ENCODE results near the gene DACH2. TPM values are rescaled to one million over a fixed set of nuclear protein-coding genes. Genes with fewer than 3 reads are reported as not detected.

Gene DACH2
- total and polyA plus RNA-seq, 2 of the 4 experiments (the other 2 are of a cell fraction), result 2.8 to 3.8 TPM

GRCh38 chrX:86421771-86422170, 273.5 kb downstream of the DACH2 start:
- Histone ChIP-seq H3K4me3 (ENCODE audit: insufficient read depth, low read depth, low read length) (no peak overlapping the region), H2BK120ac (ENCODE audit: low read depth, low read length) (no peak overlapping the region), H3K9me1 (ENCODE audit: insufficient read depth, low read length) (no peaks in the 10 kb centered on the region), H3K56ac (ENCODE audit: extremely low read depth, insufficient read depth, low read length) (no peak overlapping the region), H3K23ac (ENCODE audit: low read depth, low read length) (no peak overlapping the region), H4K8ac (ENCODE audit: low read depth in 2 of 2, low read length in 2 of 2) (no peak overlapping the region), H3K4me1 (ENCODE audit: control insufficient read depth, insufficient read depth, low read length) (no peaks in the 10 kb centered on the region), H3K27ac (ENCODE audit: insufficient read depth, low read length) (no peak overlapping the region), H3K9ac (ENCODE audit: low read depth, low read length) (no peak overlapping the region), H3K4me2 (ENCODE audit: low read depth, low read length) (no peak overlapping the region), H2BK20ac (ENCODE audit: low read depth, low read length) (no peak overlapping the region), H4K91ac (ENCODE audit: insufficient read depth, low read depth, low read length) (no peak overlapping the region), H3K79me1 (ENCODE audit: low read depth in 1 of 2, low read length in 2 of 2) (no peaks in the 10 kb centered on the region), H3K27me3 (ENCODE audit: control insufficient read depth, insufficient read depth, low read length) (no peaks in the 10 kb centered on the region), H2AFZ (replicated peaks; ENCODE audit: low read length, poor library complexity) (no peak overlapping the region), H2AK9ac (replicated peaks; ENCODE audit: low read depth, low read length, poor library complexity) (no peak overlapping the region), H4K20me1 (ENCODE audit: insufficient read depth, low read length) (no peaks in the 10 kb centered on the region), H2AK5ac (ENCODE audit: low read depth, low read length) (no peak overlapping the region), H3K36me3 (ENCODE audit: control insufficient read depth, insufficient read depth, low read length) (no peaks in the 10 kb centered on the region), H3K14ac (replicated peaks; ENCODE audit: low read depth, low read length) (no peak overlapping the region), H2BK15ac (ENCODE audit: low read depth, low read length) (no peak overlapping the region), H4K5ac (ENCODE audit: low read depth, low read length) (no peak overlapping the region), H3K4ac (ENCODE audit: low read depth, low read length) (no peak overlapping the region), H2BK5ac (ENCODE audit: low read depth, low read length, poor library complexity, severe bottlenecking) (no peak overlapping the region), H3K9me3 (ENCODE audit: control insufficient read depth, insufficient read depth, low read length) (no peaks in the 10 kb centered on the region; the same call in 1 of the 2 replicates), H3K18ac (ENCODE audit: low read depth, low read length) (no peak overlapping the region)
- in situ Hi-C loops (cut with MboI; ENCODE audit: low sequenced_read_pairs) (no loop called here), dilution Hi-C loops (cut with HindIII; ENCODE audit: low sequenced_read_pairs, unreplicated experiment) (no loop called here), intact Hi-C loops (cut with micrococcal nuclease) (no loop called here)
- no TSS peak for BruUV-seq (replicated peaks)
- no peak for ATAC-seq (ENCODE audit: low read depth)
- WGBS, 2 experiments (ENCODE audit: extremely low coverage in 2 of 2, insufficient read length in 1 of 2), result no CpG with 5 or more reads among the region's 1 CpG
- no peak for DNase-seq
- POLR2A ChIA-PET (ENCODE audit: unreplicated experiment), result no interaction called here
- TF ChIP-seq CTCF (conservative IDR thresholded peaks at IDR 0.05; ENCODE audit: low read depth, low read length), result no peak
- no peak for TF ChIP-seq MXI1 (IDR thresholded peaks at IDR 0.05; ENCODE audit: borderline replicate concordance, low read depth, low read length)
- TF ChIP-seq MAZ (IDR thresholded peaks at IDR 0.05; ENCODE audit: borderline replicate concordance, low read depth, low read length), result no peak
- TF ChIP-seq RCOR1 (IDR thresholded peaks at IDR 0.05; ENCODE audit: insufficient replicate concordance, low read length), result no peak
- TF ChIP-seq NFE2L2 (IDR thresholded peaks at IDR 0.05; ENCODE audit: low read depth, low read length), result no peak
- no peak for TF ChIP-seq CHD1 (IDR thresholded peaks at IDR 0.05; ENCODE audit: low read depth, low read length)
- no peak for TF ChIP-seq CEBPB (IDR thresholded peaks at IDR 0.05; ENCODE audit: low read depth, low read length)
- no peak for TF ChIP-seq ELK1 (IDR thresholded peaks at IDR 0.05; ENCODE audit: borderline replicate concordance, low read depth, low read length)
- TF ChIP-seq RFX5 (IDR thresholded peaks at IDR 0.05; ENCODE audit: low read depth, low read length), result no peak
- TF ChIP-seq BHLHE40 (IDR thresholded peaks at IDR 0.05; ENCODE audit: low read depth, low read length), result no peak
- no peak for TF ChIP-seq RAD21 (IDR thresholded peaks at IDR 0.05; ENCODE audit: low read length)
- no peak for TF ChIP-seq USF2 (IDR thresholded peaks at IDR 0.05; ENCODE audit: low read depth, low read length)
- TF ChIP-seq SMC3 (IDR thresholded peaks at IDR 0.05; ENCODE audit: low read depth, low read length), result no peak
- TF ChIP-seq POLR2A (IDR thresholded peaks at IDR 0.05; ENCODE audit: low read depth, low read length), result no peak
- TF ChIP-seq MAFK (IDR thresholded peaks at IDR 0.05; ENCODE audit: low read depth, low read length), result no peak
- TF ChIP-seq FOS (IDR thresholded peaks at IDR 0.05; ENCODE audit: low read depth, low read length), result no peak
- CTCF ChIA-PET, result no interaction called here

All from IMR-90 (cell line).